SIG-M5 (cell line): Measurements from ENCODE around the gene GNB1.
"Not testable (repeated sequence)": the region's sequence is repeated elsewhere in the genome, so short reads cannot be mapped to it uniquely, and the experiment has no call there.

ENCODE experiments used
- DNase-seq: peaks from one replicate; lab custom pipeline; 2025; lab: John Stamatoyannopoulos, UW

Gene GNB1

DNA sequence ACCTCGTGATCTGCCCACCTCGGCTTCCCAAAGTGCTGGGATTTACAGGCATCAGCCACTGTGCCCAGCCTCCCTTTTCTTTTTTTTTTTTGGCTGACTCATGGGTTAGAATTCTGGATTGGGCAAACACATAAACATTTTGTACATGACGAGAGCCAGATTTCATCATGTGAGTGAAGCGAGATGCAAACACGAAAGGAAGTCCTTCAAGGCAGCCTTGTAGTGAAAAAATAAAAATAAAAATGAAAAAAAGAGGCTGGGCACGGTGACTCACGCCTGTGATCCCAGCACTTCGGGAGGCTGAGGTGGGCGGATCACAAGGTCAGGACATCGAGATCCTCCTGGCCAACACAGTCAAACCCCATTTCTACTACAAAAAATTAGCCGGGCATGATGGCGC lies 149.9 kb downstream of the GNB1 start:
- not testable (repeated sequence) for DNase-seq

DNA sequence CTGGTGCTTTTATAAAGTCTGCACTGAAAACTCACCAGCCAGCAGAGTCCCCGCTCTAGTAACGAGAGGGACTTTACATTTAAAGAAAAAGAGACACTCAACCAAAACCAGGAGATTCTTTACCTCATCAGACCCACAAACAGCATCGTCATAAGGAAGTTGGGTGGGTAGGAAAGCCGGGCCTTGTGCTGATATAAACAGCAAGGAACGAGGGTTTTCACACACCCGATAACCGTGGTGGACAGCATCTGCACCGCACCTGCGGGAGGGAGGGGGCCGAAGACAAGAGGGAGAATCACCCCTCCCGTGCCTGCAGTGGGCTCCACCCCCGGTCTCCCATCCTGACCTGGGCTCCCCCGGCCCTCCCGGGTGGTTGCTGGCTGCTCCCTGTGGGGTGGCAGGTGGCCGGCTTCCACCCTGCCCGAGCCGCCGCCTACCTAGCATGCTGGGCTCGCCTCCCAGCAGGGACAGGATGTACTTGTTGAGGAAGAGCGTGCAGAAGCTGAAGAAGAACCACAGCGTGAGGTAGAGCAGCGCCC lies 152.0 kb downstream of the GNB1 start:
- DNase-seq = not testable (repeated sequence)

- not testable (repeated sequence) for DNase-seq
These were observed 153.0 kb downstream of the GNB1 start for GRCh38 chr1:1737675-1738590.
